Activated CD4-positive, alpha-beta T cell treated with anti-CD3 and anti-CD28 coated beads, Interleukin-2, amount 50 U/mL, for 24 hours (primary cell): ENCODE results near the gene ZNF285.
"Not testable (repeated sequence)": the region's sequence is repeated elsewhere in the genome, so short reads cannot be mapped to it uniquely, and the experiment has no call there.

ENCODE experiments used
- DNase-seq, 2 donors: peaks; one replicate each; pipeline ENCODE4 v3.0.0-alpha.2; 2020; ENCODE audit warnings: low read depth in 1 of 2, low spot score in 1 of 2

ZNF285 gene

GRCh38 chr19:44401139-44402115 lies at the start of gene ZNF285:
TSS of gene ZNF285 (minus strand) at chr19:44401608. CDS start at chr19:44397213, 4,395 bp downstream.
- peak; percentile 37 to 70 for DNase-seq

- DNase-seq = peak; percentile 32 to 68
Measured at GRCh38 chr19:44447916-44448674, 46.7 kb upstream of the ZNF285 start, which contains the start of gene ZNF229. TSS of gene ZNF229 (minus strand) at chr19:44448472. CDS start at chr19:44442847, 5,625 bp downstream.

- no peak for DNase-seq
Measured at GRCh38 chr19:44438441-44438840, 37.0 kb upstream of the ZNF285 start.

GRCh38 chr19:44435441-44435840 lies 34.0 kb upstream of the ZNF285 start:
- DNase-seq = no peak

GRCh38 chr19:44430956-44431355 lies 29.5 kb upstream of the ZNF285 start:
- DNase-seq = no peak

- not testable (repeated sequence) for DNase-seq
Measured at GRCh38 chr19:44415553-44415952, 14.1 kb upstream of the ZNF285 start.

GRCh38 chr19:44389268-44389667 lies 12.1 kb downstream of the ZNF285 start:
- DNase-seq = not testable (repeated sequence)

- no peak for DNase-seq
Measured at GRCh38 chr19:44374789-44375188, 26.6 kb downstream of the ZNF285 start.

GRCh38 chr19:44371815-44372480 lies 29.5 kb downstream of the ZNF285 start:
- DNase-seq = no peak

- no peak for DNase-seq
Measured at GRCh38 chr19:44367024-44367423, 34.4 kb downstream of the ZNF285 start.

- peak in 1 of 2 donors; percentile 1 for DNase-seq
Measured at GRCh38 chr19:44356383-44357111, 44.9 kb downstream of the ZNF285 start, which contains the start of gene ZNF112. TSS of gene ZNF112 (minus strand) at chr19:44356680. CDS start at chr19:44340539, 16,141 bp downstream.

- no peak for DNase-seq
Measured at GRCh38 chr19:44346556-44346955, 54.9 kb downstream of the ZNF285 start.

- no peak for DNase-seq
Measured at GRCh38 chr19:44345959-44346358, 55.4 kb downstream of the ZNF285 start.

- no peak for DNase-seq
Measured at GRCh38 chr19:44344255-44344654, 57.2 kb downstream of the ZNF285 start.

- no peak for DNase-seq
Measured at GRCh38 chr19:44341794-44342193, 59.6 kb downstream of the ZNF285 start.

- DNase-seq = not testable (repeated sequence)
Measured at GRCh38 chr19:44334639-44335038, 66.8 kb downstream of the ZNF285 start.
